ENCODE results near the gene SPTAN1.
"Not testable (repeated sequence)": the region's sequence is repeated elsewhere in the genome, so short reads cannot be mapped to it uniquely, and the experiment has no call there.

Gene SPTAN1

DNA sequence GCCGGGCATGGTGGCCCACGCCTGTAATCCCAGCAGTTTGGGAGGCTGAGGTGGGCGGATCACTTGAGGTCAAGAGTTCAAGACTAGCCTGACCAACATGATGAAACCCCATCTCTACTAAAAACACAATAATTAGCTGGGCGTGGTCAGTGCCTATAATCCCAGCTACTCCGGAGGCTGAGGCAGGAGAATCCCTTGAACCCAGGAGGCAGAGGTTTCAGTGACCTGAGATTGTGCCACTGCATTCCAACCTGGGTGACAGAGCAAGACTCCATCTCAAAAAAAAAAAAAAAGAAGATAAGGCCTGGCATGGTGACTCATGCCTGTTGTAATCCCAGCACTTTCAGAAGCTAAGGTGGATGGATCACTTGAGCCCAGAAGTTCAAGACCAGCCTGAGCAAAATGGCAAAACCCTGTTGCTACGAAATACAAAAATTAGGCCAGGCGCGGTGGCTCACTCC, 114.1 kb downstream of the SPTAN1 start:
- not testable (repeated sequence) for H3K9me3 ChIP-seq (ENCODE audit: control insufficient read depth, low read length); H3K36me3 ChIP-seq (ENCODE audit: control insufficient read depth, insufficient read depth, low read length); H3K4me3 ChIP-seq (ENCODE audit: low read length); H3K27me3 ChIP-seq (ENCODE audit: control insufficient read depth, insufficient read depth, low read length); H3K9ac ChIP-seq (ENCODE audit: low read length); H3K4me1 ChIP-seq (ENCODE audit: control insufficient read depth, insufficient read depth, low read length)

- Histone ChIP-seq H3K9ac (ENCODE audit: low read length) (no peak overlapping the region), H3K9me3 (ENCODE audit: control insufficient read depth, low read length) (no peaks in the 10 kb centered on the region), H3K27me3 (ENCODE audit: control insufficient read depth, insufficient read depth, low read length) (no peaks in the 10 kb centered on the region), H3K36me3 (ENCODE audit: control insufficient read depth, insufficient read depth, low read length) (no peaks in the 10 kb centered on the region), H3K4me1 (ENCODE audit: control insufficient read depth, insufficient read depth, low read length) (no peaks in the 10 kb centered on the region), H3K4me3 (ENCODE audit: low read length) (no peak overlapping the region)
These were observed 117.4 kb downstream of the SPTAN1 start for GRCh38 chr9:128669786-128670185.

DNA sequence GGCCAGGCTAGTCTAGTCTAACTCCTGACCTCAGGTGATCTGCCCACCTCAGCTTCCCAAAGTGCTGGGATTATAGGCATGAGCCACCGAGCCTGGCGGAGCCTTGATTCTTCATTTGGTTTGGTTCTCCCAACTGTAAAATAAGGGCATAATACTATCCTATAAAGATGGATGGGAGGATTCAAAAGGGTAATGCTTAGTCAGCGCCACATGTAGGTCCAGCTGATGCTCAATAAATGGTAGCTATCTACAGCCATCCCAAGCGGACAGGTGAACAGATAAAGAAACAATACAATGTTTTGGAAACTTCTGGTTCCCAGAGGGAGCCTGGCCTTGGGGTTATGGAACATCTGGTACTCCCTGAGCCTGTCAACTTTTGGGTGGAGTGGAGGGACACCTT, 123.0 kb downstream of the SPTAN1 start:
- no peaks in the 10 kb centered on the region for H3K27me3 ChIP-seq (ENCODE audit: control insufficient read depth, insufficient read depth, low read length)
- H3K9me3 ChIP-seq (ENCODE audit: control insufficient read depth, low read length) = no peaks in the 10 kb centered on the region
- H3K36me3 ChIP-seq (ENCODE audit: control insufficient read depth, insufficient read depth, low read length) = no peaks in the 10 kb centered on the region
- H3K9ac ChIP-seq (ENCODE audit: low read length) = no peak overlapping the region
- H3K4me3 ChIP-seq (ENCODE audit: low read length) = no peak overlapping the region
- H3K4me1 ChIP-seq (ENCODE audit: control insufficient read depth, insufficient read depth, low read length) = no peaks in the 10 kb centered on the region

GRCh38 chr9:128677794-128678193, 125.4 kb downstream of the SPTAN1 start:
- H3K4me3 ChIP-seq (ENCODE audit: low read length) = no peak overlapping the region
- H3K27me3 ChIP-seq (ENCODE audit: control insufficient read depth, insufficient read depth, low read length) = no peaks in the 10 kb centered on the region
- no peaks in the 10 kb centered on the region for H3K36me3 ChIP-seq (ENCODE audit: control insufficient read depth, insufficient read depth, low read length)
- no peak overlapping the region for H3K9ac ChIP-seq (ENCODE audit: low read length)
- no peaks in the 10 kb centered on the region for H3K9me3 ChIP-seq (ENCODE audit: control insufficient read depth, low read length)
- H3K4me1 ChIP-seq (ENCODE audit: control insufficient read depth, insufficient read depth, low read length) = no peaks in the 10 kb centered on the region
